ENCODE results near the gene FYCO1.
A peak's percentile ranks its signal among the peaks of the same experiment; 100 is the strongest.

The FYCO1 gene

DNA sequence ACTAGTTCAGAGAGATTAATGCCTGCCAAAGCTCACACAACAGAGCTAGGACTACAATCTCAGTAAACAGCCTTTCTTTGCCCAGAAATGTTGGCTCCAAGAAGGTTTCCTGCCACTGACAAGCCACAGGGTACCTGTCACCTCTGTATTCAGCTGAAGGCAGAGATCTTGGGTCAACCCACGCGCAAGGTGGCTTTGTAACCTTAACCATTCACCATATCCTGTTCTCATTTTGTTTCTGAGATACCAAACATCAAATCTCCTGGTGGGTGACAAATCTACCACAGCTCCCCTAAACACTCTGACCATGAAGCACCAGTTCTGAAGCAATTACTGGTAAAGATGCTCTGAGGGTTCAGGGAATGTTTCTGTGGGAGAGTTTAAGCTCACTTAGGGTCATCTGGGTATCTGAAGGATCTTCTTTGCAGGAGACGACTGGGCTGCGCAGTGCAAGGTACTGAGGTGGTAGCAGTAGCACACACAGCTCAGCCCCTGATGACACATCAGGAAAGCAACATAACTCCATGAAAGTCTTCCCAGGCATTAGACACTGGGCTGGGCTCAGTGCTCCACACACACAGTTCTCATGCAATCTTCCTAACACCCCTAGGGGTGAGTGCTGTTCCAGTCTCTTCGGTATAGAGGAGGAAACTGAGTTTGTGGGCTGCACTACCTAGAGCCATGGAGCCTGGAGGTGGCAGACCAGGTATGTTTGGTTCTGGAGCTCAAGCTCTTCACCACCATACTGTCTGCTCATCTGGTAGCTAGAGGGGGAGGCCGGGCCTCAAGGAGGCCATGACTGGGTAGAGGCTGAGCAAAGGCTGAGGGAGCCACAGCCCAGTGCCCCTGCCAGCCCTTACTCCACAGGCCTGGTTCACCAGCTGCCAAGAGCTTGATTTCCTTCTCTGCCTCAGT is 44.7 kb downstream of the FYCO1 start:
- intact Hi-C loops (cut with DNase I) = no loop called here
- DNase-seq = no peak

DNA sequence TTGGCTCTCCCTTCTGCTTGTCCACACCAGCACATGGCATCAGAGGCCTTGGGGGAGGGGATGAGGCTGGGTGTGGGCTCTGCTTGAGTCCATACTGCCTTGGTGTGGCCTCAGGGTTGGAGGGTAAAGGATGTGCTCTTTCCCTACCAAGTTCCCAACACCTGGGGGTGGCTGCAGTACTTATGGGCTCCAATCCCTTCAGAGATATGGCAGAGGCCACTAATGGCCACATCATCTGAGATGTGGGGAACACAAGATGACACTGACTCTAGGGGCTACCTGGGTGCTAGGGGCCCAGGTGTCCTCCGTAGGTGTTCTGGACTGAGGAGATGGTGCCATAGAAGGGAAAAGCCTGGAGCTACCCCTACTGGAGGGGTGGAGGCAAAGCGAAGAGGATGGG is 45.5 kb downstream of the FYCO1 start:
- DNase-seq = no peak
- intact Hi-C loops (cut with DNase I) = no loop called here

GRCh38 chr3:45949432-45949831 is 46.2 kb downstream of the FYCO1 start:
- DNase-seq = no peak
- intact Hi-C loops (cut with DNase I) = no loop called here

DNA sequence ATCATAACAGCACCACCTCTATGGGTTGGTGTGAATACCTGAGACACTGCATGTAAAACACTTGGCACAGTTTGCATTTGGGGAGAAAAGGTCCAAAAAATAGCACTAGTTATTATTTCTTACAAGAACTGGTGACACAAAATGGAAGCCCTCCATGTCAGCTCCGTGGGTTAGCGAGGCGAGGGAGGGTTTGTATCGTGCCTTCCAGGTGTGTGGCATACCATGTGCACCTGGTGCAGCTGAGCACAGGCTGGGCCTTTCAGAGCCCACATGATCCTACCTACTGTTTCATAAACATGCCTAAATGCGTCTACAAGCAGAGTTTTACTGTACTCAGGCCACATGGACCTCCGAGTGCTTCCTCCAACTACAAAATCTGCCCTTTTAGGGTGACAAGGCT is 46.7 kb downstream of the FYCO1 start:
- intact Hi-C loops (cut with DNase I) = no loop called here
- no peak for DNase-seq

DNA sequence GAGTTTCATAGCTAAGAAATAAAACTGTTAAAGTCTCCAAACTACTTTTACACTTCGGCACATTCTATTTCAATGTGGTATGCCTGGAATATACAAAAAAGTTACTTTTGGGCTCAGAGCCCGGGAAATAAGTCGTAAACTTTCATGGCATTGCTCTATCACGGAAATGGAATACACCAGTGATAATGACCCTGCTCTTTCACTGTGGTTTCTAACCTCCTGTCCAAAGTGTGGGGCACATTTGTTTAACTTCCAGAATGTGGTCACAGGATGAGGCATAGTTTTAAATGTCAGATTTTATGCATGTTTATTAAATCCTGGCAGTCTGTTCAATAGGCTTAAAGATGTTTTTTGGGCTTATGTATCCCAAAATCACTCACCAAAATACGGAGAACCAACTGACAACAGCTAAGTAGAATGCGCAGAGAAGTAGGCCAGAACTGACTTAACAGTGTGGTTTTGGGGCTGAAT is 47.3 kb downstream of the FYCO1 start:
- no peak for DNase-seq
- intact Hi-C loops (cut with DNase I) = no loop called here

DNA sequence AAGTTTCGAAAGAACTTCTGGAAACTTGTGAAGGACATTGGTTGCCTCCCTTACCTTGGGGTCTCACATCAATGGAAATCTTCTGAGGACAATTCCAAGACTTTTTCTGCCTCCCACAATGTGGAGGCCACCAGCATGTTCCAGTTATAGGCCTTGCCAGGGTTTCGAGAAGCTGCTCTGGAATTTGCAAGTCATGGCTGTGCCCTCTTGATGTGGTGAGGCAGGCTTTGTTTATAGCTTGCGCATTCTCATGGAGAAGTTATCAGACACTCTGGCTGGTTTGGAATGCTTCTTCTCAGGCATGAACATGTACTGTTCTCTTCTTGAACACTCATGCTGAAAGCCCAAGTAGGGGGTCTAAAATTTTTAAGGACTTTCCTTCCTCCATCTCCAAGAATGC is 48.3 kb downstream of the FYCO1 start:
- intact Hi-C loops (cut with DNase I) = no loop called here
- no peak for DNase-seq

DNA sequence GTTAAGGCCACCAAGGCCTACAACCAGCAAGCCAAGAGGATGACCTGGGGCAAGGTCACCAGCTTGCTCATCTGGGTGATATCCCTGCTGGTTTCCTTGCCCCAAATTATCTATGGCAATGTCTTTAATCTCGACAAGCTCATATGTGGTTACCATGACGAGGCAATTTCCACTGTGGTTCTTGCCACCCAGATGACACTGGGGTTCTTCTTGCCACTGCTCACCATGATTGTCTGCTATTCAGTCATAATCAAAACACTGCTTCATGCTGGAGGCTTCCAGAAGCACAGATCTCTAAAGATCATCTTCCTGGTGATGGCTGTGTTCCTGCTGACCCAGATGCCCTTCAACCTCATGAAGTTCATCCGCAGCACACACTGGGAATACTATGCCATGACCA is 48.7 kb downstream of the FYCO1 start:
- no peak for DNase-seq
- intact Hi-C loops (cut with DNase I) = no loop called here

GRCh38 chr3:45946307-45946706 is 49.3 kb downstream of the FYCO1 start:
- intact Hi-C loops (cut with DNase I) = no loop called here
- DNase-seq = no peak

GRCh38 chr3:45944830-45945620 is 50.6 kb downstream of the FYCO1 start:
- intact Hi-C loops (cut with DNase I) = no loop called here
- DNase-seq = no peak

DNA sequence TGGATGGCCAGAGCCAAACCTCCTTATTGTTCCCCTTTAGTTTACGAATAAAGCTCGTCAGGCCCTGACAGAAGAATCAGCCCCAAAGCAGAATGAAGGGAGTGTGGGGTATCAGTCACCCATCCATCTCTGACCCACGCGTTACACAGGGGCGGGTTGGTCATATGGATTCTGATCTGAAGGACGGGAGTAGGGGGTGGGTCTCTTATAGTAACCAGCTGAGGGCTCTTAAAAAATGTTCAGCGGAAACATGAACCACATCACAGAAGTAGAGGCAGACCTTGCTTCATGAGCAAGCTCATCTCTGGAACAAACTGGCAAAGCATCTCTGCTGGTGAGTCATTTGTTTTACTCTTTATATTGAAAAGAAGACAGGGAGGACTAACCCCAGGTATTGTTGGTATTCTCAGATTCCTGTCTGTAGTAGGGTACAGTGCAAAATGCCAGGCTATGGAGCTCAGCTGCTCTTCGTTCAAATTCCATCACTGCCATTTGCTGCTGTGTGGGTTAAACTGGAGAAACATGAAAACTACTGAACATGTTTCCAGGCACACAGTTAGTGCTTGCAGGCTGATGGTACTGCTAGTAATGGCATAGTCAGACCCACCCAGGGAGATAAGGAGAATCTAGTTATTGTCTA is 52.3 kb downstream of the FYCO1 start, which contains the start of gene CXCR6:
CXCR6 (plus strand) TSS at position 258 of the 640 bp plus-strand sequence. CDS start 3,018 bp downstream, outside the sequence.
- DNase-seq = no peak
- intact Hi-C loops (cut with DNase I) = no loop called here

DNA sequence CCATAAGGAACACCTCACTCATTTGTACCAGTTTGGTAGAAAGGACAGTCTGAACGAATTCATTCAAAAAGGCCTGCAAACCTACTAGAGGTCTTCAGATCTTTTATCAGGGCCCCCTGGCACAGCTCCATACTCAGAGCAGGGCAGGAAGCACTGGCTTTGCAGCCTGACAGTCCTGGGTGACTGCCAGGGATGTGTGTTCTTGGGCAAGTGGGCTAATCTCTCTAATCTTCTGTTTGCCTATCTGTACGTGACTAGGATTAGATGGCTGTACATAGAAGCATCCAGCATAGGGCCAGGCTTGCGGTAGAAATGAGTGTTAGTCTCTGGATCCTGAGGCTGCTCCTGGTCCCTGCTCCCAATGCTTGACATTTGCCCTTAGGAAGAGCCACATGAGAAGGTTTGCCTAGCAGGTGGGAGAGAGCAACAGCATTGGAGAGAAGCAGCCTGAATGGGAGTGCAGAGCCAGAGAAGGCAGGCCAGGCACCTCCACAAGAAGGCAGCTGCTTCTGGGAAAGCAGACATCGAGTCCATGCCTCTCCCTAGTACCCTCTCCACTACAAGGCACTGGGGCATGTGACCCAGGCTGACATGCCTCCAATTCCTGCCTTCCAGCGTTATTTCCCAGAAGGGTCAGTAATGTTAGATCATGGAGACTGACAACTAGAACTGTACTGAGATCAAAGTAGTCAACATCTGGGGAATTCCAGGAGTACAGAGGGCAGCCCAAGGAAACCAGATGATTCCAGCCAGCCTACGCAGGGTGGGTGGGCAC is 53.4 kb downstream of the FYCO1 start:
- intact Hi-C loops (cut with DNase I) = no loop called here

DNA sequence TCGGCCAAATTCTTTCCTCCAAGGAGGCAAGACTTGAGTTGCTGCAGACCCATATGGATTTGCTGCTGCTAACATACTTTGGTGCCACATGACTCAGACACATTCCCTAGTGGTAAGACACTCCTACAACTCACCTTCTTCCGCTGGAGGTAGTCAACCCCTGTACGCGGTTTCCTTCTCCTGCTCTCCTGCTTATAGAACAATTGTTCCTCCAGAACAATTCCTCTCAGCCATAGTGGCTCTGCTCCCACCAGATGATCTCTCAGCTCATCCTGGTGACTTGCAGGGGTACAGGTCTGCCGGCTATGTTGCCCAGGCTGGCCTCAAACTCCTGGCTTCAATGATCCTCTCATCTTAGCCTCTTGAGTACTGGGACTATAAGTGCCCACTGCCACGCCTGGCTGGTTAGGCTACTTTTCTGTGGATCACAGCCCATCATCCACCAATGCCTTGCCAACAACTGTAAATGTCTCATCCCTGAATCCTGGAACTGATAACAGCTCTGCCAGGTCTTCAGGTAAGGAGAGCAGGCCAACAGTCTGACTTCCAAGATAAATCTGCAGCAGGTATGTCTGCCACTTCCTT is 54.8 kb downstream of the FYCO1 start:
- intact Hi-C loops (cut with DNase I) = no loop called here
- no peak for DNase-seq

More for the DNA sequence above, 53.4 kb downstream of the FYCO1 start:
- no peak for DNase-seq

- no peak for DNase-seq
- intact Hi-C loops (cut with DNase I) = no loop called here
Observed at GRCh38 chr3:45940004-45940780, 55.4 kb downstream of the FYCO1 start.

- peak in 3 of 42 donors; percentile 4 to 30 (median 24) for DNase-seq
- intact Hi-C loops (cut with DNase I) = loop anchor here (1.0 kb wide), 1 partner anchor 138 kb away; no protein-coding TSS in a partner anchor
Observed at GRCh38 chr3:45939341-45939771, 56.3 kb downstream of the FYCO1 start.

- DNase-seq = peak; percentile 61 to 95 (median 90)
- intact Hi-C loops (cut with DNase I) = loop anchor here (1.0 kb wide), 1 partner anchor 138 kb away; no protein-coding TSS in a partner anchor
Observed at GRCh38 chr3:45938864-45939263, 56.8 kb downstream of the FYCO1 start.

GRCh38 chr3:45938043-45938435 is 57.6 kb downstream of the FYCO1 start:
- intact Hi-C loops (cut with DNase I) = no loop called here
- no peak for DNase-seq
